ENCODE measurements around the gene ABLIM2. TPM values are rescaled to one million over a fixed set of nuclear protein-coding genes. Genes with fewer than 3 reads are reported as not detected.

Gene ABLIM2
- total and polyA plus RNA-seq, 2 of the 8 experiments (the other 6 are each of a cell fraction or from before 2014, with no cell fraction given), result 2.8 to 3.0 TPM

- TF ChIP-seq SIX5 (IDR thresholded peaks at IDR 0.05; ENCODE audit: low read depth, low read length) (no peak), HDAC6 (IDR thresholded peaks at IDR 0.05; ENCODE audit: low read depth, low read length) (no peak), KDM5A (IDR thresholded peaks at IDR 0.05; ENCODE audit: low read length) (no peak), POLR2AphosphoS5 (IDR thresholded peaks at IDR 0.05; ENCODE audit: low read depth, low read length) (no peak), CTBP2 (IDR thresholded peaks at IDR 0.05; ENCODE audit: borderline replicate concordance, insufficient read depth, insufficient read length, low read length) (no peak), JUN (IDR thresholded peaks at IDR 0.05; ENCODE audit: low read depth, low read length) (no peak), JUND (IDR thresholded peaks at IDR 0.05; ENCODE audit: low read length) (no peak)
- TF ChIP-seq, protein P1, sequence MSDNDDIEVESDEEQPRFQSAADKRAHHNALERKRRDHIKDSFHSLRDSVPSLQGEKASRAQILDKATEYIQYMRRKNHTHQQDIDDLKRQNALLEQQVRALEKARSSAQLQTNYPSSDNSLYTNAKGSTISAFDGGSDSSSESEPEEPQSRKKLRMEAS (IDR thresholded peaks at IDR 0.05), result no peak
- H4K91ac ChIP-seq (replicated peaks; ENCODE audit: insufficient read length, low read length), result no peak overlapping the region
- H3K4me3 ChIP-seq (ENCODE audit: extremely low read depth in 1 of 4, insufficient read depth in 2 of 4, low read depth in 3 of 4, low read length in 4 of 4), result no peak overlapping the region
- DNase-seq (ENCODE audit: low read depth in 1 of 2, low spot score in 2 of 2), result no peak
- H3K79me2 ChIP-seq (ENCODE audit: control insufficient read depth in 1 of 2, insufficient read depth in 2 of 2, low read length in 2 of 2), result no peaks in the 10 kb centered on the region
- no peak for FAIRE-seq
- H2BK5ac ChIP-seq (ENCODE audit: low read depth, low read length), result no peak overlapping the region
- no peaks in the 10 kb centered on the region for H3K9me3 ChIP-seq (ENCODE audit: insufficient read depth in 2 of 2, low read depth in 1 of 2, low read length in 1 of 2)
- ChIA-PET POLR2A (ENCODE audit: partially characterized antibody) (interaction anchor here (1.0 to 1.9 kb wide), 3 partner anchors 9 to 16 kb away, joined by 3 to 4 read pairs (median 3); no protein-coding TSS in a partner anchor), CTCF (ENCODE audit: partially characterized antibody) (interaction anchor here (0.9 to 2.2 kb wide), 5 partner anchors 10 to 130 kb away, joined by 3 to 9 read pairs (median 4); no protein-coding TSS in a partner anchor)
- H3K23me2 ChIP-seq (ENCODE audit: low read depth, low read length), result no peaks in the 10 kb centered on the region
- H3K27me3 ChIP-seq (replicated peaks in 1 of 4; ENCODE audit: control insufficient read depth in 3 of 4, extremely low read depth in 1 of 4, insufficient read depth in 3 of 4, low read length in 3 of 4), result no peaks in the 10 kb centered on the region; a peak in 1 of 7 replicates
- H2AK5ac ChIP-seq (ENCODE audit: low read depth, low read length), result no peak overlapping the region
- H3K27ac ChIP-seq (ENCODE audit: low read depth, low read length), result no peak overlapping the region
- no peak overlapping the region for H3K23ac ChIP-seq (ENCODE audit: insufficient read length)
- no peak overlapping the region for H3K4ac ChIP-seq (replicated peaks; ENCODE audit: insufficient read length, low read depth, low read length)
- peaks cover 0 to 3% (median 0%) of the 10 kb centered on the region in 4 experiments; a peak in 1 of 7 replicates for H3K4me1 ChIP-seq (replicated peaks in 1 of 4; ENCODE audit: control insufficient read depth in 3 of 4, insufficient read depth in 4 of 4, low read length in 3 of 4)
- no peak overlapping the region for H2BK20ac ChIP-seq (ENCODE audit: low read length)
- no peaks in the 10 kb centered on the region for H3K79me1 ChIP-seq (ENCODE audit: low read depth, low read length)
- no peak overlapping the region for H2AFZ ChIP-seq (ENCODE audit: low read length)
- H3K9ac ChIP-seq (replicated peaks in 1 of 4; ENCODE audit: extremely low read depth in 1 of 4, low read depth in 3 of 4, low read length in 3 of 4), result no peak overlapping the region
- no peak overlapping the region for H2BK15ac ChIP-seq (ENCODE audit: low read length)
- no peaks in the 10 kb centered on the region for H3K36me3 ChIP-seq (ENCODE audit: control insufficient read depth in 2 of 4, insufficient read depth in 4 of 4, low read length in 3 of 4)
- H3K18ac ChIP-seq (ENCODE audit: extremely low read depth, low read length), result no peak overlapping the region
- H4K20me1 ChIP-seq (replicated peaks in 1 of 2; ENCODE audit: control insufficient read depth in 1 of 2, insufficient read depth in 2 of 2, low read length in 2 of 2), result no peaks in the 10 kb centered on the region
- H3K56ac ChIP-seq (replicated peaks; ENCODE audit: insufficient read length, low read depth, low read length), result no peak overlapping the region
- H2BK12ac ChIP-seq (ENCODE audit: low read depth, low read length), result no peak overlapping the region
- H2BK120ac ChIP-seq (replicated peaks; ENCODE audit: low read depth, low read length), result no peak overlapping the region
- no peak overlapping the region for H4K5ac ChIP-seq (ENCODE audit: insufficient read length, low read depth, low read length)
- H3K4me2 ChIP-seq (ENCODE audit: insufficient read depth in 1 of 2, low read depth in 2 of 2, low read length in 2 of 2), result no peak overlapping the region
- H3K14ac ChIP-seq (ENCODE audit: insufficient read length), result no peak overlapping the region
- 90% methylated on average over 6 of the region's 6 CpGs; no CpG with 5 or more reads in 1 of the 2 experiments for WGBS, 2 experiments (ENCODE audit: extremely low coverage in 1 of 2, insufficient coverage in 1 of 2, insufficient read length in 1 of 2, insufficient replicate concordance in 2 of 2, low coverage in 1 of 2, low lambda C conversion rate in 2 of 2, missing lambda C conversion rate in 1 of 2)
- H4K8ac ChIP-seq (ENCODE audit: extremely low read depth, insufficient read depth, low read length), result no peak overlapping the region; the same call in 1 of the 2 replicates
These were observed 40.6 kb downstream of the ABLIM2 start for GRCh38 chr4:8118035-8118434.

Data from H1 (cell line).